ENCODE results near the gene SNCA. TPM values are rescaled to one million over a fixed set of nuclear protein-coding genes. Genes with fewer than 3 reads are reported as not detected.

Gene SNCA
- polyA plus RNA-seq, 3 donors: 13.2 to 39.4 (median 24.3) TPM

- Mint-ChIP-seq H3K27ac (no peak overlapping the region), H3K36me3 (peaks cover 0 to under 1% of the 10 kb centered on the region in 2 donors), H3K4me1 (no peaks in the 10 kb centered on the region), H3K9me3 (peaks cover 0 to 3% (median 0%) of the 10 kb centered on the region in 7 donors), H3K27me3 (ENCODE audit: low read depth in 3 of 3) (no peaks in the 10 kb centered on the region), H3K4me3 (no peak overlapping the region)
- no CpG with 5 or more reads among the region's 2 CpGs for WGBS (ENCODE audit: insufficient coverage)
- Histone ChIP-seq H3K36me3 (replicated peaks in 1 of 2; ENCODE audit: control insufficient read depth in 1 of 2, insufficient read depth in 2 of 2, low read length in 2 of 2) (no peaks in the 10 kb centered on the region), H3K9me3 (replicated peaks in 1 of 2; ENCODE audit: control insufficient read depth in 1 of 2, insufficient read depth in 1 of 2, low read length in 2 of 2) (no peaks in the 10 kb centered on the region), H2AFZ (ENCODE audit: insufficient read depth, low read depth, low read length, poor library complexity, severe bottlenecking) (no peak overlapping the region), H3K9ac (ENCODE audit: insufficient read depth, low read length, poor library complexity, severe bottlenecking) (no peak overlapping the region), H3K4me3 (replicated peaks in 1 of 3; ENCODE audit: low read depth in 2 of 3, low read length in 3 of 3) (no peak overlapping the region), H3K79me2 (ENCODE audit: insufficient read depth, low read length) (no peaks in the 10 kb centered on the region), H3K27me3 (ENCODE audit: control insufficient read depth in 2 of 2, insufficient read depth in 2 of 2, low read length in 2 of 2) (no peaks in the 10 kb centered on the region), H3K4me1 (ENCODE audit: control insufficient read depth in 1 of 2, insufficient read depth in 2 of 2, low read length in 2 of 2) (no peaks in the 10 kb centered on the region), H3K4me2 (replicated peaks; ENCODE audit: extremely low read depth, low read length, poor library complexity, severe bottlenecking) (no peak overlapping the region), H4K20me1 (ENCODE audit: insufficient read depth, low read length) (no peaks in the 10 kb centered on the region), H3K27ac (ENCODE audit: low read depth in 1 of 2, low read length in 2 of 2) (no peak overlapping the region)
- no peak for TF ChIP-seq CTCF (IDR thresholded peaks at IDR 0.05)
- DNase-seq: no peak
- intact Hi-C loops (cut with micrococcal nuclease): no loop called here
These were observed 71.0 kb downstream of the SNCA start for GRCh38 chr4:89765966-89766365.

GRCh38 chr4:89765528-89765927 lies 71.4 kb downstream of the SNCA start:
- H3K36me3 ChIP-seq (replicated peaks in 1 of 2; ENCODE audit: control insufficient read depth in 1 of 2, insufficient read depth in 2 of 2, low read length in 2 of 2): no peaks in the 10 kb centered on the region

More at GRCh38 chr4:89765528-89765927, 71.4 kb downstream of the SNCA start:
- H3K4me1 ChIP-seq (ENCODE audit: control insufficient read depth in 1 of 2, insufficient read depth in 2 of 2, low read length in 2 of 2): no peaks in the 10 kb centered on the region
- TF ChIP-seq CTCF (IDR thresholded peaks at IDR 0.05): no peak
- H3K9ac ChIP-seq (ENCODE audit: insufficient read depth, low read length, poor library complexity, severe bottlenecking): no peak overlapping the region
- no peaks in the 10 kb centered on the region for H4K20me1 ChIP-seq (ENCODE audit: insufficient read depth, low read length)
- H3K4me1 Mint-ChIP-seq: no peaks in the 10 kb centered on the region
- H3K36me3 Mint-ChIP-seq: no peaks in the 10 kb centered on the region
- peaks cover 0 to 3% (median 0%) of the 10 kb centered on the region in 7 donors for H3K9me3 Mint-ChIP-seq
- H3K27me3 Mint-ChIP-seq (ENCODE audit: low read depth in 3 of 3): no peaks in the 10 kb centered on the region
- DNase-seq: no peak
- no peak overlapping the region for H3K4me3 ChIP-seq (replicated peaks in 1 of 3; ENCODE audit: low read depth in 2 of 3, low read length in 3 of 3)
- no peaks in the 10 kb centered on the region for H3K27me3 ChIP-seq (ENCODE audit: control insufficient read depth in 2 of 2, insufficient read depth in 2 of 2, low read length in 2 of 2)
- H3K27ac Mint-ChIP-seq: no peak overlapping the region
- WGBS (ENCODE audit: insufficient coverage): no CpG with 5 or more reads among the region's 2 CpGs
- H2AFZ ChIP-seq (ENCODE audit: insufficient read depth, low read depth, low read length, poor library complexity, severe bottlenecking): no peak overlapping the region
- no peak overlapping the region for H3K4me2 ChIP-seq (replicated peaks; ENCODE audit: extremely low read depth, low read length, poor library complexity, severe bottlenecking)
- intact Hi-C loops (cut with micrococcal nuclease): no loop called here
- H3K9me3 ChIP-seq (replicated peaks in 1 of 2; ENCODE audit: control insufficient read depth in 1 of 2, insufficient read depth in 1 of 2, low read length in 2 of 2): no peaks in the 10 kb centered on the region
- no peak overlapping the region for H3K27ac ChIP-seq (ENCODE audit: low read depth in 1 of 2, low read length in 2 of 2)
- H3K4me3 Mint-ChIP-seq: no peak overlapping the region
- no peaks in the 10 kb centered on the region for H3K79me2 ChIP-seq (ENCODE audit: insufficient read depth, low read length)
